ENCODE data around the gene VPS11.

VPS11 gene

GRCh38 chr11:119093942-119094815 lies 26.6 kb downstream of the VPS11 start:
- no peak for DNase-seq (ENCODE audit: low read depth)
- TF ChIP-seq, protein P1, sequence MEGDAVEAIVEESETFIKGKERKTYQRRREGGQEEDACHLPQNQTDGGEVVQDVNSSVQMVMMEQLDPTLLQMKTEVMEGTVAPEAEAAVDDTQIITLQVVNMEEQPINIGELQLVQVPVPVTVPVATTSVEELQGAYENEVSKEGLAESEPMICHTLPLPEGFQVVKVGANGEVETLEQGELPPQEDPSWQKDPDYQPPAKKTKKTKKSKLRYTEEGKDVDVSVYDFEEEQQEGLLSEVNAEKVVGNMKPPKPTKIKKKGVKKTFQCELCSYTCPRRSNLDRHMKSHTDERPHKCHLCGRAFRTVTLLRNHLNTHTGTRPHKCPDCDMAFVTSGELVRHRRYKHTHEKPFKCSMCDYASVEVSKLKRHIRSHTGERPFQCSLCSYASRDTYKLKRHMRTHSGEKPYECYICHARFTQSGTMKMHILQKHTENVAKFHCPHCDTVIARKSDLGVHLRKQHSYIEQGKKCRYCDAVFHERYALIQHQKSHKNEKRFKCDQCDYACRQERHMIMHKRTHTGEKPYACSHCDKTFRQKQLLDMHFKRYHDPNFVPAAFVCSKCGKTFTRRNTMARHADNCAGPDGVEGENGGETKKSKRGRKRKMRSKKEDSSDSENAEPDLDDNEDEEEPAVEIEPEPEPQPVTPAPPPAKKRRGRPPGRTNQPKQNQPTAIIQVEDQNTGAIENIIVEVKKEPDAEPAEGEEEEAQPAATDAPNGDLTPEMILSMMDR (IDR thresholded peaks at IDR 0.05; ENCODE audit: control insufficient read depth, insufficient read depth, low read depth, low read length, missing control alignments): no peak
- peak overlapping the region; percentile 90 for H3K4me3 ChIP-seq (ENCODE audit: control insufficient read depth, low read depth, low read length)

DNA sequence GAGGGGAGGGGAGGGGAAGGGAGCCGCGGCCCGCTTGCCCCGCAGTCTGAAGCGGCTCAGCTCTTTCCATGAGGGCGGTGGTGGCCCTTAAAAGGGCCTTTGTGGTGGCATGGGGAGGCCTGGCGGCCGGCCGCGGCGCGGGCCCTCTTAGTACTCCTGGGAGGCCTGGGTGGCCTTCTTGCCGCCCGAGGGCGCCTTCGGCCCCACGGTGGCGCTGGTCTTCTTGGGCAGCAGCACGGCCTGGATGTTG lies 27.1 kb downstream of the VPS11 start:
- TF ChIP-seq, protein P1 (IDR thresholded peaks at IDR 0.05; ENCODE audit: control insufficient read depth, insufficient read depth, low read depth, low read length, missing control alignments): peak; percentile 74
- DNase-seq (ENCODE audit: low read depth): peak; percentile 59
- peak overlapping the region; percentile 90 for H3K4me3 ChIP-seq (ENCODE audit: control insufficient read depth, low read depth, low read length)

GRCh38 chr11:119095066-119095880 lies 27.7 kb downstream of the VPS11 start:
- TF ChIP-seq, protein P1 (IDR thresholded peaks at IDR 0.05; ENCODE audit: control insufficient read depth, insufficient read depth, low read depth, low read length, missing control alignments): no peak
- H3K4me3 ChIP-seq (ENCODE audit: control insufficient read depth, low read depth, low read length): peak overlapping the region; percentile 90
- peak; percentile 99 for DNase-seq (ENCODE audit: low read depth)

- no peak overlapping the region for H3K4me3 ChIP-seq (ENCODE audit: control insufficient read depth, low read depth, low read length)
Observed at GRCh38 chr11:119099711-119100110, 32.1 kb downstream of the VPS11 start.

DNA sequence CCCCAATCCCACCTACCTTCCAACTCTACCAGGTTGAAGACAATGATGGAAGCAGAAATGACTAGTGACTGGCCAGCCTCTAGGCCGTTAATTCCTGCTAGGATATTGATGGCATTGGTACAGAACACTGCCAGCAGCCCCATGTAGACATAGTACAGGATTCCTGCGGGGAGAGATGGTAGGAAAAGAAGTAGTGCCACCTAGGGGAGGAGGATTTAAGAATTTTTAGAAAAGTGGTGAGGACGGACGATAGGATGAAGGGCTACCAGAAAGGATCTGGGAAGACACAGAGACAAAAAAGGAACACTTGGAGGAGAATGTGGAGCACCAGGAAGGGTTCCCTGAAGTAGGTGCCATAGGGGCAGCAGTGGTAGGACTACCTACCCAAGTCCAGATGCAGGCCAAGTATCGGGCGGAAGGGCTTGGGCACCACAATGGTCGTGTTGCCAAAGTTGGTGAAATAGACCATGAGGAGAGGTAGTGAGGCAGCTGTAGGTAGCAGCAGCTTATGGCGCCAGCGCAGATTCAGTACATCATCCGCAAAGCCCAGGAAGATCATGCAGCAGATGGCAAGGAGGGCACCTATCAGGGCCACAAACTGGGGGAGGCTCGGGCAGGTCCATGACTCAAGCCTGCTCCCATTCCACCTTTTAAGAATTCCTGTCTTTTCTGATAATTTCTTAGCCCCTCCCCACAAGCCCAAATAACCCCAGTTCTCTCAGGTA lies 32.8 kb downstream of the VPS11 start:
- TF ChIP-seq, protein P1 (IDR thresholded peaks at IDR 0.05; ENCODE audit: control insufficient read depth, insufficient read depth, low read depth, low read length, missing control alignments): peak; percentile 52
- no peak for DNase-seq (ENCODE audit: low read depth)
- H3K4me3 ChIP-seq (ENCODE audit: control insufficient read depth, low read depth, low read length): peak overlapping the region; percentile 83

More at GRCh38 chr11:119099711-119100110, 32.1 kb downstream of the VPS11 start:
- TF ChIP-seq, protein P1 (IDR thresholded peaks at IDR 0.05; ENCODE audit: control insufficient read depth, insufficient read depth, low read depth, low read length, missing control alignments): no peak
- DNase-seq (ENCODE audit: low read depth): no peak

DNA sequence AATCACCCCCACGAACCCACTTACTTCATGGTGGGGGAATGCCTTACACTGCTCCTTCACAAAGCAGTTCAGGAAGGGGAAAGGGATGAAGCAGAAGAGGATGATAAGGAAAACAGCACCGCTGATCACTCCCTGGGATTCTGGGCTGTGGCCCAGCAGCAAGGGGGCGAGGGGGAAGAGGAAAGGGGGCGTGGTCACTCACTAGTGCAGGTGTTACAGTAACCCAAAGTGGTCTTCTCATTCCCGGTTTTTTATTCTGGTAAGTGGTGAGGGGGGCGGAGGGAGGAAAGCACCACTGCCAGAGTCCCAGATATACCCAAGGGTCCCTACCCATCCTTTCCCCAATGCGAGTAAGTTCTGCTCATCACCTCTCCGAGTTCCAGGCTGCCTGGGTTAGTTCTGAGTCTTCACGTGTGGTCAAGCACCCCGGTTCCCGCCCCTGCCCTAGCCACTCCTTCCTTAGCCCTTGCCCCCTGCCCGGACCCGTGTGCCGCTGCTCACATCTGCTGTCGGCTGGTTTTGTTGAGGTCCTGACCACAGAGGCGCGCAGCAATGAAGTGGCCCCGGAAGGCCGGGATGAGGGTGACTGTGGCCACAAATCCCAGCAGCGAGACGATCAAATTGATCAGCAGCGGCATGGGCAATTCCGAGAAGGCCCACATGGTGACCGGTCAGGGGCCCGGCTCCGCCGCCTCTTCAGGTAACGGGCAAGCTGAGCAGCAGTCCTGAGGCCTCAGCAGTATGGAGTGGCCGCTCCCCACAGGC lies 33.6 kb downstream of the VPS11 start:
- no peak for DNase-seq (ENCODE audit: low read depth)
- TF ChIP-seq, protein P1 (IDR thresholded peaks at IDR 0.05; ENCODE audit: control insufficient read depth, insufficient read depth, low read depth, low read length, missing control alignments): no peak
- peak overlapping the region; percentile 83 for H3K4me3 ChIP-seq (ENCODE audit: control insufficient read depth, low read depth, low read length)

All from AG09309 (cell line).